HepG2 (cell line): ENCODE data around the gene PIWIL1. TPM values are rescaled to one million over a fixed set of nuclear protein-coding genes. Genes with fewer than 3 reads are reported as not detected.

Source experiments
- ATAC-seq: fragments of 200-7000 bp; cut with Tn5 transposase; 3 replicates; pipeline ENCODE4 v1.9.1; 2020; ENCODE audit warnings: mild to moderate bottlenecking, moderate library complexity
- BruUV-seq: library from RNA; stranded (reverse); fragments of 400-500 nt; replicated peaks from 2 replicates; lab custom pipeline; 2021; lab: Mats Ljungman, UMichigan
- CTCF ChIA-PET: fragments of 300-600 bp; formaldehyde crosslinking; extraction: SDS; loops from one replicate; lab custom pipeline; 2021; ENCODE audit warnings: low total read pairs, inconsistent platforms, low intra/inter-chr PET ratio; lab: Yijun Ruan, JAX
- POLR2A ChIA-PET: fragments of 350-600 bp; sonication (Branson Sonifier 250); formaldehyde crosslinking; loops from one replicate; lab custom pipeline; 2020; ENCODE audit warnings: antibody characterized with exemption, inconsistent platforms; lab: Yijun Ruan, JAX
- DNase-seq: peaks from one replicate; pipeline ENCODE4 v3.0.0-alpha.2; 2015; ENCODE audit warnings: low spot score
- FAIRE-seq: peaks from 3 replicates; lab custom pipeline; 2011; peaks lifted over from hg19 to GRCh38; lab: Jason Lieb, UNC
- H2AFZ ChIP-seq: one replicate; pipeline ENCODE4 v1.6.1; 2011; ENCODE audit warnings: low read length, inconsistent platforms
- H3K27ac ChIP-seq: fragments of 300-600 bp; 3 replicates; pipeline ENCODE4 v1.8.0; 2011; ENCODE audit warnings: mixed run types, mild to moderate bottlenecking, mixed read lengths, low read length, inconsistent platforms; ENCODE audit not compliant: insufficient read depth; ENCODE audit errors: extremely low read length
- H3K27me3 ChIP-seq, 2 experiments: fragments of 200-600 bp in 1 of 2; 2 replicates in 1 of 2; 3 replicates in 1 of 2; pipeline versions ENCODE4 v1.6.0 to v1.8.0; 2011; ENCODE audit warnings: low read length in 2 of 2, mild to moderate bottlenecking in 2 of 2, moderate library complexity in 2 of 2, inconsistent platforms in 1 of 2; ENCODE audit not compliant: insufficient read depth in 2 of 2, control insufficient read depth in 1 of 2
- H3K36me3 ChIP-seq, 2 experiments: fragments of 200-600 bp in 1 of 2; replicated peaks in 1 of 2; 2 replicates in 1 of 2; 3 replicates in 1 of 2; pipeline versions ENCODE4 v1.5.1 to v1.8.0; 2011; ENCODE audit warnings: low read length in 2 of 2, inconsistent platforms in 1 of 2; ENCODE audit not compliant: insufficient read depth in 2 of 2, control insufficient read depth in 1 of 2
- H3K4me1 ChIP-seq: 2 replicates; pipeline ENCODE4 v1.5.1; 2012; ENCODE audit warnings: low read length, inconsistent platforms; ENCODE audit not compliant: insufficient read depth
- H3K4me2 ChIP-seq: 2 replicates; pipeline ENCODE4 v1.6.0; 2011; ENCODE audit warnings: low read depth, low read length, inconsistent platforms
- H3K4me3 ChIP-seq, 3 experiments: fragments of 200-600 bp in 1 of 3; sonication (generic), shearing (Covaris generic) in 1 of 3; replicated peaks in 1 of 3; 2 replicates each; pipeline ENCODE4 v1.5.1; 2011 to 2016; ENCODE audit warnings: low read length in 3 of 3, inconsistent platforms in 2 of 3, low read depth in 2 of 3, mild to moderate bottlenecking in 2 of 3, control low read depth in 1 of 3, mixed read lengths in 1 of 3; ENCODE audit not compliant: insufficient read depth in 1 of 3
- H3K79me2 ChIP-seq: one replicate; pipeline ENCODE4 v1.6.1; 2011; ENCODE audit warnings: low read length, inconsistent platforms; ENCODE audit not compliant: insufficient read depth
- H3K9ac ChIP-seq: 2 replicates; pipeline ENCODE4 v1.6.0; 2011; ENCODE audit warnings: mild to moderate bottlenecking, low read depth, low read length, inconsistent platforms; ENCODE audit not compliant: insufficient read depth
- H3K9me3 ChIP-seq: 2 replicates; pipeline ENCODE4 v1.5.1; 2012; ENCODE audit warnings: mild to moderate bottlenecking, low read length
- H4K20me1 ChIP-seq: 2 replicates; pipeline ENCODE4 v1.6.0; 2011; ENCODE audit warnings: inconsistent platforms, mild to moderate bottlenecking, low read length, moderate library complexity; ENCODE audit not compliant: insufficient read depth
- EEA1 ChIP-seq: sonication (generic); formaldehyde crosslinking; IDR thresholded peaks from 2 replicates; pipeline ENCODE4 v1.5.1; 2020; ENCODE audit warnings: mild to moderate bottlenecking, missing genetic modification reagents, borderline replicate concordance
- EED ChIP-seq: sonication (generic); formaldehyde crosslinking; IDR thresholded peaks from 2 replicates; pipeline ENCODE4 v1.5.0; 2020; ENCODE audit warnings: mild to moderate bottlenecking, missing genetic modification reagents
- KIAA2018 ChIP-seq: sonication (generic); formaldehyde crosslinking; IDR thresholded peaks from 2 replicates; pipeline ENCODE4 v1.5.0; 2020; ENCODE audit warnings: mild to moderate bottlenecking, missing genetic modification reagents, borderline replicate concordance
- NFKBIZ ChIP-seq: IDR thresholded peaks from 2 replicates; pipeline ENCODE4 v1.6.1; 2018; ENCODE audit warnings: missing genetic modification reagents, missing compliant biosample characterization
- PBX3 ChIP-seq: sonication (generic); formaldehyde crosslinking; IDR thresholded peaks from 2 replicates; pipeline ENCODE4 v1.8.1; 2023; ENCODE audit warnings: missing genetic modification reagents, inconsistent platforms, borderline replicate concordance
- ZNF512 ChIP-seq: sonication (generic); formaldehyde crosslinking; IDR thresholded peaks from 2 replicates; pipeline ENCODE4 v1.4.0; 2020; ENCODE audit warnings: mild to moderate bottlenecking, missing genetic modification reagents
- WGBS: methylation state at CpG from one replicate; pipeline ENCODE4 v1.1.6; 2017; ENCODE audit warnings: low lambda C conversion rate; 5-methylcytosine and 5-hydroxymethylcytosine counted together
- in situ Hi-C: cut with HindIII; loops from 2 replicates; pipeline ENCODE4 v1.10.0; 2017; ENCODE audit warnings: low pct_unique_long_range_greater_than_20kb; ENCODE audit not compliant: extremely low pct_ligation_motif_present
- intact Hi-C: fragments of 100-400 bp; cut with micrococcal nuclease; formaldehyde crosslinking; loops from one replicate; pipeline ENCODE4 v1.10.0; 2022; ENCODE audit not compliant: unreplicated experiment
- polyA plus RNA-seq, 8 experiments: library from polyadenylated mRNA; depleted of rRNA in 3 of 8; stranded (reverse) in 7 of 8; unstranded in 1 of 8; fragments of >200 nt; fragmentation: Illumina TruSeq in 4 of 8; extraction: Trizol in 4 of 8; gene quantifications; 2 replicates each; pipeline versions ENCODE4 v1.2.1 to v1.2.3, GENCODE V29; 2011 to 2016; ENCODE audit warnings: low read depth in 4 of 8, missing spikeins in 1 of 8, mixed read lengths in 1 of 8; ENCODE audit not compliant: insufficient read depth in 1 of 8
- total RNA-seq, 5 experiments: library from RNA; depleted of rRNA; stranded (reverse); fragments of >200 nt; fragmentation: Illumina TruSeq; extraction: Trizol; gene quantifications; 2 replicates each; pipeline ENCODE4 v1.2.3, GENCODE V29; 2016; ENCODE audit warnings: low read depth in 1 of 5

The PIWIL1 gene
- total and polyA plus RNA-seq, 2 of the 13 experiments (the other 11 are each of a cell fraction or from before 2014, with no cell fraction given): not detected

- no peak for TF ChIP-seq PBX3 (CRISPR knock-in tag)
- TF ChIP-seq ZNF512: no peak
- TF ChIP-seq, all 625 proteins: peak for 0
Observed at GRCh38 chr12:130364578-130364977, 26.9 kb downstream of the PIWIL1 start (continued).

DNA sequence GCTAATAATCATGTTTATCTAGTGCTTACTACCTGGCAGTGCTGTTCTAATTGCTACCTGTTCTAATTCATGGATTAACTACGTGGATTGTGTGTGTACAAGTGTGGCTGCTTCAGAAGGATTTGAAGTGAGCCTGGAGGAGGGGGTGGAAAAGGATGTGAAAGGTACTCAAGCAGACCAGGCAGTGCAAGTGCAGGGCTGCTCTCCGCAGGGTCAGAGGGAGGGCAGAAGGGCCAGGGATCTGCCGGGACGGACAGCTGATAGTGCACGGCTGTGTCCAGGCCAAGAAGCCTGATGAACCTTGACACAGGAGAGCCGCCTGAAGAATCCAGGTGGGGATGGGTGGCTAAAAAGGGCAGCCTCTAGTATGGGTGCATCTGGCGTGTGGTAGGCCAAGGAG lies 28.5 kb downstream of the PIWIL1 start:
- BruUV-seq: no TSS peak
- Histone ChIP-seq H3K27me3 (peaks cover 3 to 57% of the 10 kb centered on the region in 2 experiments; a peak in 4 of 5 replicates), H2AFZ (no peak overlapping the region), H3K36me3 (no peaks in the 10 kb centered on the region), H3K4me2 (no peak overlapping the region), H3K27ac (no peak overlapping the region), H3K9ac (no peak overlapping the region), H3K4me3 (no peak overlapping the region), H3K9me3 (no peaks in the 10 kb centered on the region), H3K4me1 (no peaks in the 10 kb centered on the region), H4K20me1 (no peaks in the 10 kb centered on the region), H3K79me2 (no peaks in the 10 kb centered on the region)
- in situ Hi-C loops (no loop called here), intact Hi-C loops (no loop called here)
- no peak for ATAC-seq
- ChIA-PET POLR2A (no interaction called here), CTCF (no interaction called here)
- DNase-seq: no peak
- WGBS: 2% methylated on average over 7 of the region's 7 CpGs
- no peak for FAIRE-seq
- no peak for TF ChIP-seq NFKBIZ (CRISPR knock-in tag)
- TF ChIP-seq EEA1 (CRISPR knock-in tag): no peak
- no peak for TF ChIP-seq KIAA2018
- TF ChIP-seq EED (CRISPR knock-in tag): no peak
